GM23338 (cell line): ENCODE measurements around the gene MED13L. TPM values are rescaled to one million over a fixed set of nuclear protein-coding genes. Genes with fewer than 3 reads are reported as not detected.

ENCODE experiments used
- ATAC-seq: fragments of 200-7000 bp; cut with Tn5 transposase; 3 replicates; pipeline ENCODE4 v1.9.1; 2020
- DNase-seq: peaks from one replicate; pipeline ENCODE4 v3.0.0-alpha.2; 2015; ENCODE audit warnings: low spot score
- H2AFZ ChIP-seq: fragments of 200-600 bp; sonication (generic); 2 replicates; pipeline ENCODE4 v1.8.0; 2016; ENCODE audit warnings: antibody characterized with exemption, mild to moderate bottlenecking, moderate library complexity
- H3F3A ChIP-seq: fragments of 200-600 bp; sonication (generic); replicated peaks from 2 replicates; pipeline ENCODE4 v1.8.0; 2017; ENCODE audit warnings: antibody characterized with exemption, mixed run types, low read depth
- H3K27ac ChIP-seq: fragments of 200-600 bp; sonication (generic); 2 replicates; pipeline ENCODE4 v1.6.1; 2016; ENCODE audit warnings: low read depth
- H3K27me3 ChIP-seq: fragments of 200-600 bp; sonication (generic); 2 replicates; pipeline ENCODE4 v1.8.0; 2016; ENCODE audit warnings: mild to moderate bottlenecking, mixed run types, moderate library complexity; ENCODE audit not compliant: insufficient read depth
- H3K36me3 ChIP-seq: fragments of 200-600 bp; sonication (generic); 2 replicates; pipeline ENCODE4 v1.8.0; 2016; ENCODE audit warnings: mild to moderate bottlenecking; ENCODE audit not compliant: insufficient read depth
- H3K4me1 ChIP-seq: fragments of 200-600 bp; sonication (generic); 2 replicates; pipeline ENCODE4 v1.8.0; 2016; ENCODE audit warnings: mild to moderate bottlenecking, moderate library complexity; ENCODE audit not compliant: insufficient read depth
- H3K4me2 ChIP-seq: fragments of 200-600 bp; sonication (generic); 2 replicates; pipeline ENCODE4 v1.7.1; 2017; ENCODE audit warnings: mixed run types
- H3K4me3 ChIP-seq: fragments of 200-600 bp; sonication (generic); 2 replicates; pipeline ENCODE4 v1.6.1; 2016; ENCODE audit warnings: mixed run types
- H3K79me2 ChIP-seq: fragments of 200-600 bp; sonication (generic); replicated peaks from 2 replicates; pipeline ENCODE4 v1.8.0; 2017; ENCODE audit warnings: mild to moderate bottlenecking; ENCODE audit not compliant: insufficient read depth
- H3K9me2 ChIP-seq: fragments of 200-600 bp; sonication (generic); 2 replicates; pipeline ENCODE4 v1.8.0; 2017; ENCODE audit not compliant: insufficient read depth
- H4K20me1 ChIP-seq: fragments of 200-600 bp; sonication (generic); replicated peaks from 2 replicates; pipeline ENCODE4 v1.8.0; 2017; ENCODE audit warnings: mild to moderate bottlenecking; ENCODE audit not compliant: insufficient read depth
- H3K27ac Mint-ChIP-seq: 2 replicates; pipeline ENCODE4 v1.8.0; 2020; ENCODE audit warnings: inconsistent platforms, mild to moderate bottlenecking, moderate library complexity, mixed read lengths
- H3K27me3 Mint-ChIP-seq: 3 replicates; pipeline ENCODE4 v1.8.0; 2022; ENCODE audit warnings: low read depth, mild to moderate bottlenecking, moderate library complexity, mixed read lengths, inconsistent platforms; ENCODE audit not compliant: insufficient read depth, poor library complexity
- H3K36me3 Mint-ChIP-seq: 3 replicates; pipeline ENCODE4 v1.8.0; 2021; ENCODE audit warnings: low read depth, mild to moderate bottlenecking, inconsistent platforms, moderate library complexity, mixed read lengths
- H3K4me1 Mint-ChIP-seq: 3 replicates; pipeline ENCODE4 v1.8.0; 2020; ENCODE audit warnings: mild to moderate bottlenecking, inconsistent platforms, mixed read lengths
- H3K4me3 Mint-ChIP-seq: 3 replicates; pipeline ENCODE4 v1.8.0; 2021; ENCODE audit warnings: moderate library complexity, mild to moderate bottlenecking, inconsistent platforms, mixed read lengths
- H3K9me3 Mint-ChIP-seq: 3 replicates; pipeline ENCODE4 v1.8.0; 2020; ENCODE audit warnings: moderate library complexity, mild to moderate bottlenecking, inconsistent platforms, mixed read lengths
- CREB1 ChIP-seq: fragments of 250-450 bp; sonication (Bioruptor Pico); IDR thresholded peaks from 2 replicates; pipeline ENCODE4 v1.5.0; 2020; ENCODE audit warnings: low read depth, mild to moderate bottlenecking, moderate library complexity
- EZH2 ChIP-seq: fragments of 200-600 bp; sonication (generic); IDR thresholded peaks from one replicate; pipeline ENCODE4 v1.8.0; 2017; ENCODE audit warnings: antibody characterized with exemption, mild to moderate bottlenecking, low read depth; ENCODE audit not compliant: unreplicated experiment
- EZH2phosphoT487 ChIP-seq: fragments of 200-600 bp; sonication (generic); IDR thresholded peaks from one replicate; pipeline ENCODE4 v1.8.1; 2018; ENCODE audit warnings: antibody characterized with exemption; ENCODE audit not compliant: unreplicated experiment
- JUNB ChIP-seq: IDR thresholded peaks from one replicate; pipeline ENCODE4 v1.6.1; 2016; ENCODE audit warnings: antibody characterized with exemption; ENCODE audit not compliant: unreplicated experiment
- NANOG ChIP-seq: IDR thresholded peaks from 2 replicates; pipeline ENCODE4 v1.6.1; 2016; ENCODE audit warnings: antibody characterized with exemption, borderline replicate concordance
- POLR2AphosphoS5 ChIP-seq: IDR thresholded peaks from 2 replicates; pipeline ENCODE4 v1.6.1; 2016; ENCODE audit warnings: antibody characterized with exemption, low read depth
- STAT1 ChIP-seq: IDR thresholded peaks from one replicate; pipeline ENCODE4 v1.6.1; 2016; ENCODE audit warnings: antibody characterized with exemption; ENCODE audit not compliant: unreplicated experiment
- ZNF114 ChIP-seq: fragments of 250-450 bp; sonication (Bioruptor Pico); IDR thresholded peaks from 2 replicates; pipeline ENCODE4 v1.5.0; 2020; ENCODE audit warnings: mild to moderate bottlenecking, moderate library complexity
- ZNF331 ChIP-seq: fragments of 250-450 bp; sonication (Bioruptor Pico); IDR thresholded peaks from 2 replicates; pipeline ENCODE4 v1.5.0; 2020; ENCODE audit warnings: low read depth, mild to moderate bottlenecking, moderate library complexity
- polyA plus RNA-seq: library from polyadenylated mRNA; unstranded; fragments of >200 nt; fragmentation: Nextera tagmentation; extraction: Ambion mirVana; gene quantifications from 2 replicates; pipeline ENCODE4 v1.2.1, GENCODE V29; 2016
- total RNA-seq: library from RNA; depleted of rRNA; stranded (reverse); fragments of >200 nt; shearing (Covaris generic); gene quantifications from 2 replicates; pipeline ENCODE4 v1.2.3, GENCODE V29; 2014
- TF ChIP-seq, protein P1 (sequence below): fragments of 250-450 bp; sonication (Bioruptor Pico); IDR thresholded peaks from 2 replicates; pipeline ENCODE4 v1.5.0; 2020; ENCODE audit warnings: mild to moderate bottlenecking, moderate library complexity
- TF ChIP-seq, protein P2 (sequence below): IDR thresholded peaks from one replicate; pipeline ENCODE4 v1.6.1; 2018; ENCODE audit warnings: antibody characterized with exemption; ENCODE audit not compliant: unreplicated experiment
- TF ChIP-seq, protein P3 (sequence below), 2 experiments: fragments of 200-600 bp in 1 of 2; sonication (generic) in 1 of 2; conservative IDR thresholded peaks; 2 replicates each; pipeline versions ENCODE4 v1.5.1 to v1.6.1; 2016 to 2017; ENCODE audit warnings: antibody characterized with exemption in 2 of 2, low read depth in 2 of 2, mild to moderate bottlenecking in 2 of 2, moderate library complexity in 1 of 2
- TF ChIP-seq, protein P4 (sequence below): IDR thresholded peaks from 2 replicates; pipeline ENCODE4 v1.6.1; 2016; ENCODE audit warnings: antibody characterized with exemption

MED13L gene
- total and polyA plus RNA-seq, 2 experiments from 2014 or later, result 20.9 to 73.6 TPM

DNA sequence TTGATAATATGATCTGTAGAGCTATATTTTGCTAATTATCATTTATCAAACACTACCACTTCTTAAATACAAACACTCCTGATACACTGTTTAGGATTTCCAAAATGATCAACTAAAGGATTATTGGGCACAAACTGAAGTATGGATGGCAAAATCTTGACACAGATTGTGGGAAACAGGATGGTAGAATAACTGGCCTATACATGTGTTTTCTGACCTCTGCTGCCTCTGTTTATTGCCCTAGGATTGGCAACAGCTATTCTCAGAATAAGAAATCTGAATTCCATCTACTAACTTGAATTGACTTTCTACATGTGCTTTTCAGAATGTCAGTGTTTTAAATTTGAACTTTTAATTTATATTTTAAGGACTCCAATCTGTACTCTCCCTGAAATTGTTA lies 209.1 kb downstream of the MED13L start:
- ATAC-seq, result no peak
- H3K27ac ChIP-seq, result no peak overlapping the region
- no peak for DNase-seq
- no peak overlapping the region for H2AFZ ChIP-seq
- no peaks in the 10 kb centered on the region for H3F3A ChIP-seq
- no peak overlapping the region for H3K4me2 ChIP-seq
- no peaks in the 10 kb centered on the region for H3K9me2 ChIP-seq
- Mint-ChIP-seq H3K27me3 (no peaks in the 10 kb centered on the region), H3K36me3 (no peaks in the 10 kb centered on the region), H3K27ac (no peak overlapping the region), H3K9me3 (no peaks in the 10 kb centered on the region), H3K4me3 (no peak overlapping the region), H3K4me1 (peaks cover 24% of the 10 kb centered on the region)
- no peaks in the 10 kb centered on the region for H3K27me3 ChIP-seq
- H3K4me1 ChIP-seq, result peaks cover 23% of the 10 kb centered on the region
- H3K4me3 ChIP-seq, result no peak overlapping the region
- TF ChIP-seq JUNB (no peak), POLR2AphosphoS5 (no peak), CREB1 (no peak), EZH2 (no peak), EZH2phosphoT487 (no peak), ZNF114 (CRISPR knock-in tag) (no peak), ZNF331 (CRISPR knock-in tag) (no peak), STAT1 (no peak), NANOG (no peak)
- TF ChIP-seq, protein P1, sequence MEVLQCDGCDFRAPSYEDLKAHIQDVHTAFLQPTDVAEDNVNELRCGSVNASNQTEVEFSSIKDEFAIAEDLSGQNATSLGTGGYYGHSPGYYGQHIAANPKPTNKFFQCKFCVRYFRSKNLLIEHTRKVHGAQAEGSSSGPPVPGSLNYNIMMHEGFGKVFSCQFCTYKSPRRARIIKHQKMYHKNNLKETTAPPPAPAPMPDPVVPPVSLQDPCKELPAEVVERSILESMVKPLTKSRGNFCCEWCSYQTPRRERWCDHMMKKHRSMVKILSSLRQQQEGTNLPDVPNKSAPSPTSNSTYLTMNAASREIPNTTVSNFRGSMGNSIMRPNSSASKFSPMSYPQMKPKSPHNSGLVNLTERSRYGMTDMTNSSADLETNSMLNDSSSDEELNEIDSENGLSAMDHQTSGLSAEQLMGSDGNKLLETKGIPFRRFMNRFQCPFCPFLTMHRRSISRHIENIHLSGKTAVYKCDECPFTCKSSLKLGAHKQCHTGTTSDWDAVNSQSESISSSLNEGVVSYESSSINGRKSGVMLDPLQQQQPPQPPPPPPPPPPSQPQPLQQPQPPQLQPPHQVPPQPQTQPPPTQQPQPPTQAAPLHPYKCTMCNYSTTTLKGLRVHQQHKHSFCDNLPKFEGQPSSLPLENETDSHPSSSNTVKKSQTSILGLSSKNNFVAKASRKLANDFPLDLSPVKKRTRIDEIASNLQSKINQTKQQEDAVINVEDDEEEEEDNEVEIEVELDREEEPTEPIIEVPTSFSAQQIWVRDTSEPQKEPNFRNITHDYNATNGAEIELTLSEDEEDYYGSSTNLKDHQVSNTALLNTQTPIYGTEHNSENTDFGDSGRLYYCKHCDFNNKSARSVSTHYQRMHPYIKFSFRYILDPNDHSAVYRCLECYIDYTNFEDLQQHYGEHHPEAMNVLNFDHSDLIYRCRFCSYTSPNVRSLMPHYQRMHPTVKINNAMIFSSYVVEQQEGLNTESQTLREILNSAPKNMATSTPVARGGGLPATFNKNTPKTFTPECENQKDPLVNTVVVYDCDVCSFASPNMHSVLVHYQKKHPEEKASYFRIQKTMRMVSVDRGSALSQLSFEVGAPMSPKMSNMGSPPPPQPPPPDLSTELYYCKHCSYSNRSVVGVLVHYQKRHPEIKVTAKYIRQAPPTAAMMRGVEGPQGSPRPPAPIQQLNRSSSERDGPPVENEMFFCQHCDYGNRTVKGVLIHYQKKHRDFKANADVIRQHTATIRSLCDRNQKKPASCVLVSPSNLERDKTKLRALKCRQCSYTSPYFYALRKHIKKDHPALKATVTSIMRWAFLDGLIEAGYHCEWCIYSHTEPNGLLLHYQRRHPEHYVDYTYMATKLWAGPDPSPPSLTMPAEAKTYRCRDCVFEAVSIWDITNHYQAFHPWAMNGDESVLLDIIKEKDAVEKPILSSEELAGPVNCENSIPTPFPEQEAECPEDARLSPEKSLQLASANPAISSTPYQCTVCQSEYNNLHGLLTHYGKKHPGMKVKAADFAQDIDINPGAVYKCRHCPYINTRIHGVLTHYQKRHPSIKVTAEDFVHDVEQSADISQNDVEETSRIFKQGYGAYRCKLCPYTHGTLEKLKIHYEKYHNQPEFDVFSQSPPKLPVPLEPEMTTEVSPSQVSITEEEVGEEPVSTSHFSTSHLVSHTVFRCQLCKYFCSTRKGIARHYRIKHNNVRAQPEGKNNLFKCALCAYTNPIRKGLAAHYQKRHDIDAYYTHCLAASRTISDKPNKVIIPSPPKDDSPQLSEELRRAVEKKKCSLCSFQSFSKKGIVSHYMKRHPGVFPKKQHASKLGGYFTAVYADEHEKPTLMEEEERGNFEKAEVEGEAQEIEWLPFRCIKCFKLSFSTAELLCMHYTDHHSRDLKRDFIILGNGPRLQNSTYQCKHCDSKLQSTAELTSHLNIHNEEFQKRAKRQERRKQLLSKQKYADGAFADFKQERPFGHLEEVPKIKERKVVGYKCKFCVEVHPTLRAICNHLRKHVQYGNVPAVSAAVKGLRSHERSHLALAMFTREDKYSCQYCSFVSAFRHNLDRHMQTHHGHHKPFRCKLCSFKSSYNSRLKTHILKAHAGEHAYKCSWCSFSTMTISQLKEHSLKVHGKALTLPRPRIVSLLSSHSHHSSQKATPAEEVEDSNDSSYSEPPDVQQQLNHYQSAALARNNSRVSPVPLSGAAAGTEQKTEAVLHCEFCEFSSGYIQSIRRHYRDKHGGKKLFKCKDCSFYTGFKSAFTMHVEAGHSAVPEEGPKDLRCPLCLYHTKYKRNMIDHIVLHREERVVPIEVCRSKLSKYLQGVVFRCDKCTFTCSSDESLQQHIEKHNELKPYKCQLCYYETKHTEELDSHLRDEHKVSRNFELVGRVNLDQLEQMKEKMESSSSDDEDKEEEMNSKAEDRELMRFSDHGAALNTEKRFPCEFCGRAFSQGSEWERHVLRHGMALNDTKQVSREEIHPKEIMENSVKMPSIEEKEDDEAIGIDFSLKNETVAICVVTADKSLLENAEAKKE (CRISPR knock-in tag), result no peak
- TF ChIP-seq, protein P2, sequence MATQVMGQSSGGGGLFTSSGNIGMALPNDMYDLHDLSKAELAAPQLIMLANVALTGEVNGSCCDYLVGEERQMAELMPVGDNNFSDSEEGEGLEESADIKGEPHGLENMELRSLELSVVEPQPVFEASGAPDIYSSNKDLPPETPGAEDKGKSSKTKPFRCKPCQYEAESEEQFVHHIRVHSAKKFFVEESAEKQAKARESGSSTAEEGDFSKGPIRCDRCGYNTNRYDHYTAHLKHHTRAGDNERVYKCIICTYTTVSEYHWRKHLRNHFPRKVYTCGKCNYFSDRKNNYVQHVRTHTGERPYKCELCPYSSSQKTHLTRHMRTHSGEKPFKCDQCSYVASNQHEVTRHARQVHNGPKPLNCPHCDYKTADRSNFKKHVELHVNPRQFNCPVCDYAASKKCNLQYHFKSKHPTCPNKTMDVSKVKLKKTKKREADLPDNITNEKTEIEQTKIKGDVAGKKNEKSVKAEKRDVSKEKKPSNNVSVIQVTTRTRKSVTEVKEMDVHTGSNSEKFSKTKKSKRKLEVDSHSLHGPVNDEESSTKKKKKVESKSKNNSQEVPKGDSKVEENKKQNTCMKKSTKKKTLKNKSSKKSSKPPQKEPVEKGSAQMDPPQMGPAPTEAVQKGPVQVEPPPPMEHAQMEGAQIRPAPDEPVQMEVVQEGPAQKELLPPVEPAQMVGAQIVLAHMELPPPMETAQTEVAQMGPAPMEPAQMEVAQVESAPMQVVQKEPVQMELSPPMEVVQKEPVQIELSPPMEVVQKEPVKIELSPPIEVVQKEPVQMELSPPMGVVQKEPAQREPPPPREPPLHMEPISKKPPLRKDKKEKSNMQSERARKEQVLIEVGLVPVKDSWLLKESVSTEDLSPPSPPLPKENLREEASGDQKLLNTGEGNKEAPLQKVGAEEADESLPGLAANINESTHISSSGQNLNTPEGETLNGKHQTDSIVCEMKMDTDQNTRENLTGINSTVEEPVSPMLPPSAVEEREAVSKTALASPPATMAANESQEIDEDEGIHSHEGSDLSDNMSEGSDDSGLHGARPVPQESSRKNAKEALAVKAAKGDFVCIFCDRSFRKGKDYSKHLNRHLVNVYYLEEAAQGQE, result no peak
- TF ChIP-seq, protein P3, sequence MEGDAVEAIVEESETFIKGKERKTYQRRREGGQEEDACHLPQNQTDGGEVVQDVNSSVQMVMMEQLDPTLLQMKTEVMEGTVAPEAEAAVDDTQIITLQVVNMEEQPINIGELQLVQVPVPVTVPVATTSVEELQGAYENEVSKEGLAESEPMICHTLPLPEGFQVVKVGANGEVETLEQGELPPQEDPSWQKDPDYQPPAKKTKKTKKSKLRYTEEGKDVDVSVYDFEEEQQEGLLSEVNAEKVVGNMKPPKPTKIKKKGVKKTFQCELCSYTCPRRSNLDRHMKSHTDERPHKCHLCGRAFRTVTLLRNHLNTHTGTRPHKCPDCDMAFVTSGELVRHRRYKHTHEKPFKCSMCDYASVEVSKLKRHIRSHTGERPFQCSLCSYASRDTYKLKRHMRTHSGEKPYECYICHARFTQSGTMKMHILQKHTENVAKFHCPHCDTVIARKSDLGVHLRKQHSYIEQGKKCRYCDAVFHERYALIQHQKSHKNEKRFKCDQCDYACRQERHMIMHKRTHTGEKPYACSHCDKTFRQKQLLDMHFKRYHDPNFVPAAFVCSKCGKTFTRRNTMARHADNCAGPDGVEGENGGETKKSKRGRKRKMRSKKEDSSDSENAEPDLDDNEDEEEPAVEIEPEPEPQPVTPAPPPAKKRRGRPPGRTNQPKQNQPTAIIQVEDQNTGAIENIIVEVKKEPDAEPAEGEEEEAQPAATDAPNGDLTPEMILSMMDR (conservative IDR thresholded peaks at IDR 0.05; ENCODE audit: low read depth in 2 of 2), result no peak
- TF ChIP-seq, protein P4, sequence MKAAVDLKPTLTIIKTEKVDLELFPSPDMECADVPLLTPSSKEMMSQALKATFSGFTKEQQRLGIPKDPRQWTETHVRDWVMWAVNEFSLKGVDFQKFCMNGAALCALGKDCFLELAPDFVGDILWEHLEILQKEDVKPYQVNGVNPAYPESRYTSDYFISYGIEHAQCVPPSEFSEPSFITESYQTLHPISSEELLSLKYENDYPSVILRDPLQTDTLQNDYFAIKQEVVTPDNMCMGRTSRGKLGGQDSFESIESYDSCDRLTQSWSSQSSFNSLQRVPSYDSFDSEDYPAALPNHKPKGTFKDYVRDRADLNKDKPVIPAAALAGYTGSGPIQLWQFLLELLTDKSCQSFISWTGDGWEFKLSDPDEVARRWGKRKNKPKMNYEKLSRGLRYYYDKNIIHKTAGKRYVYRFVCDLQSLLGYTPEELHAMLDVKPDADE, result no peak
- H3K79me2 ChIP-seq, result peaks cover 49% of the 10 kb centered on the region
- 0 out of 2 replicates have a peak, but pooled peaks cover 4% of the 10 kb centered on the region for H4K20me1 ChIP-seq
- no peaks in the 10 kb centered on the region for H3K36me3 ChIP-seq
